K562 (cell line): ENCODE data around the gene IL31RA. TPM values are rescaled to one million over a fixed set of nuclear protein-coding genes. Genes with fewer than 3 reads are reported as not detected.

Experiments used
- ESRRA ChIP-seq: fragments of 450-650 bp; IDR thresholded peaks from 2 replicates; pipeline ENCODE4 v1.6.1; 2014; ENCODE audit warnings: low read depth, mild to moderate bottlenecking, moderate library complexity, borderline replicate concordance
- FOXJ3 ChIP-seq: sonication (generic); formaldehyde crosslinking; IDR thresholded peaks from 2 replicates; pipeline ENCODE4 v1.4.0; 2020; ENCODE audit warnings: mild to moderate bottlenecking, missing genetic modification reagents
- MAFF ChIP-seq: IDR thresholded peaks from 2 replicates; pipeline ENCODE4 v1.6.1; 2012; ENCODE audit warnings: low read length, improper control_type of control experiment
- NCOA1 ChIP-seq: fragments of 450-650 bp; IDR thresholded peaks from 2 replicates; pipeline ENCODE4 v1.6.1; 2016; ENCODE audit warnings: low read depth
- PHB2 ChIP-seq: fragments of 450-650 bp; IDR thresholded peaks from 2 replicates; pipeline ENCODE4 v1.6.1; 2017; ENCODE audit warnings: low read depth
- TEAD4 ChIP-seq, 2 experiments: sonication (generic) in 1 of 2; formaldehyde crosslinking in 1 of 2; IDR thresholded peaks; 2 replicates each; pipeline versions ENCODE4 v1.6.1 to v1.8.0; 2012 to 2022; ENCODE audit warnings: borderline replicate concordance in 1 of 2, inconsistent platforms in 1 of 2, low read length in 1 of 2, mild to moderate bottlenecking in 1 of 2, missing genetic modification reagents in 1 of 2
- TRIM25 ChIP-seq: fragments of 450-650 bp; IDR thresholded peaks from 2 replicates; pipeline ENCODE4 v1.7.0; 2016; ENCODE audit warnings: borderline replicate concordance
- ZBTB34 ChIP-seq: fragments of 250-450 bp; sonication (Bioruptor Pico); IDR thresholded peaks from 2 replicates; pipeline ENCODE4 v1.8.0; 2021; ENCODE audit warnings: mild to moderate bottlenecking, moderate library complexity
- polyA plus RNA-seq, 8 experiments: library from polyadenylated mRNA; depleted of rRNA in 4 of 8; stranded (reverse) in 5 of 8; unstranded in 3 of 8; fragments of >200 nt; fragmentation: Nextera tagmentation in 2 of 8; fragmentation: Illumina TruSeq in 1 of 8; extraction: Ambion mirVana in 2 of 8; extraction: Trizol in 1 of 8; gene quantifications; 2 replicates each; pipeline versions ENCODE4 v1.2.1 to v1.2.3, GENCODE V29; 2011 to 2014; ENCODE audit warnings: inconsistent platforms in 1 of 8, missing spikeins in 1 of 8
- total RNA-seq, 7 experiments: library from RNA; depleted of rRNA in 6 of 7; stranded (reverse); fragments of >200 nt in 6 of 7; fragmentation: Illumina TruSeq in 2 of 7; extraction: Trizol in 2 of 7; gene quantifications; 2 replicates each; pipeline versions ENCODE4 v1.2.1 to v1.2.3, GENCODE V29; 2011 to 2021; ENCODE audit warnings: low replicate concordance in 1 of 7

Gene IL31RA
- total and polyA plus RNA-seq, 9 of the 15 experiments (the other 6 are each of a cell fraction or from before 2014, with no cell fraction given): not detected

- TF ChIP-seq ZBTB34 (CRISPR knock-in tag): no peak
- no peak for TF ChIP-seq MAFF
- TF ChIP-seq TEAD4 (IDR thresholded peaks at IDR 0.05; ENCODE audit: low read length): no peak
- no peak for TF ChIP-seq TEAD4 (CRISPR knock-in tag; IDR thresholded peaks at IDR 0.05; ENCODE audit: borderline replicate concordance)
- TF ChIP-seq PHB2: no peak
- TF ChIP-seq FOXJ3 (CRISPR knock-in tag): no peak
- no peak for TF ChIP-seq TRIM25
- TF ChIP-seq ESRRA: no peak
- TF ChIP-seq NCOA1: no peak
Measured at GRCh38 chr5:55916986-55917385, 65.8 kb downstream of the IL31RA start (continued).
